ENCODE results near the gene GPR37L1. TPM values are rescaled to one million over a fixed set of nuclear protein-coding genes. Genes with fewer than 3 reads are reported as not detected.
A peak's percentile ranks its signal among the peaks of the same experiment; 100 is the strongest.

The GPR37L1 gene
- total and polyA plus RNA-seq, 2 of the 4 experiments (the other 2 are of a cell fraction), result 0.02 TPM; not detected in 1

- dilution Hi-C loops (cut with HindIII; ENCODE audit: low sequenced_read_pairs, unreplicated experiment), result no loop called here
- H4K5ac ChIP-seq (ENCODE audit: low read depth, low read length), result peak overlapping the region; percentile 10
- H3K9ac ChIP-seq (ENCODE audit: low read depth, low read length), result peak overlapping the region; percentile 71
- H4K8ac ChIP-seq (ENCODE audit: low read depth in 2 of 2, low read length in 2 of 2), result peak overlapping the region; percentile 84 to 87; a peak in 3 of 4 replicates
- intact Hi-C loops (cut with micrococcal nuclease), result no loop called here
- H3K4me2 ChIP-seq (ENCODE audit: low read depth, low read length), result peak overlapping the region; percentile 58
- H2BK20ac ChIP-seq (ENCODE audit: low read depth, low read length), result no peak overlapping the region
- peak overlapping the region; percentile 79 for H3K4ac ChIP-seq (ENCODE audit: low read depth, low read length)
- CTCF ChIA-PET, result interaction anchor here (0.9 kb wide), 1 partner anchor 10 kb away, joined by 3 read pairs; no protein-coding TSS in a partner anchor
- peaks cover 10% of the 10 kb centered on the region; the same call in 1 of the 2 replicates for H3K9me1 ChIP-seq (ENCODE audit: insufficient read depth, low read length)
- DNase-seq (no peak), ATAC-seq (ENCODE audit: low read depth) (peak; percentile 22)
- POLR2A ChIA-PET (ENCODE audit: unreplicated experiment), result no interaction called here
- H3K79me1 ChIP-seq (ENCODE audit: low read depth in 1 of 2, low read length in 2 of 2), result peaks cover 25 to 45% of the 10 kb centered on the region in 2 experiments
- H3K23ac ChIP-seq (ENCODE audit: low read depth, low read length), result peak overlapping the region; percentile 68
- peak overlapping the region; percentile 26; the same call in 1 of the 2 replicates for H4K91ac ChIP-seq (ENCODE audit: insufficient read depth, low read depth, low read length)
- H2AFZ ChIP-seq (replicated peaks; ENCODE audit: low read length, poor library complexity), result peak overlapping the region; percentile 98
- 0% methylated on average over 3 of the region's 13 CpGs; no CpG with 5 or more reads in 1 of the 2 experiments for WGBS, 2 experiments (ENCODE audit: extremely low coverage in 2 of 2, insufficient read length in 1 of 2)
- TF ChIP-seq CTCF (conservative IDR thresholded peaks at IDR 0.05; ENCODE audit: low read depth, low read length), result no peak
- TF ChIP-seq NFE2L2 (IDR thresholded peaks at IDR 0.05; ENCODE audit: low read depth, low read length), result no peak
- no peak for TF ChIP-seq CHD1 (IDR thresholded peaks at IDR 0.05; ENCODE audit: low read depth, low read length)
- TF ChIP-seq RAD21 (IDR thresholded peaks at IDR 0.05; ENCODE audit: low read length), result no peak
- TF ChIP-seq MXI1 (IDR thresholded peaks at IDR 0.05; ENCODE audit: borderline replicate concordance, low read depth, low read length), result no peak
- H3K27ac ChIP-seq (ENCODE audit: insufficient read depth, low read length), result peak overlapping the region; percentile 74
- H3K27me3 ChIP-seq (ENCODE audit: control insufficient read depth, insufficient read depth, low read length), result peaks cover 6% of the 10 kb centered on the region; the same call in 1 of the 2 replicates
- no TSS peak for BruUV-seq (replicated peaks)
- H2AK9ac ChIP-seq (replicated peaks; ENCODE audit: low read depth, low read length, poor library complexity), result peak overlapping the region; percentile 89
- in situ Hi-C loops (cut with MboI; ENCODE audit: low sequenced_read_pairs), result loop anchor here (25.0 kb wide), 1 partner anchor 608 kb away; the partner anchor contains the start of gene NAV1
- peaks cover 34% of the 10 kb centered on the region for H4K20me1 ChIP-seq (ENCODE audit: insufficient read depth, low read length)
- H3K36me3 ChIP-seq (ENCODE audit: control insufficient read depth, insufficient read depth, low read length), result peaks cover 2% of the 10 kb centered on the region; the same call in 1 of the 2 replicates
- H3K18ac ChIP-seq (ENCODE audit: low read depth, low read length), result no peak overlapping the region
- peaks cover 4% of the 10 kb centered on the region for H3K4me1 ChIP-seq (ENCODE audit: control insufficient read depth, insufficient read depth, low read length)
- H2BK15ac ChIP-seq (ENCODE audit: low read depth, low read length), result peak overlapping the region; percentile 8; the same call in 1 of the 3 replicates
- H2BK5ac ChIP-seq (ENCODE audit: low read depth, low read length, poor library complexity, severe bottlenecking), result no peak overlapping the region
- no peaks in the 10 kb centered on the region for H3K9me3 ChIP-seq (ENCODE audit: control insufficient read depth, insufficient read depth, low read length)
- peak overlapping the region; percentile 88 for H3K14ac ChIP-seq (replicated peaks; ENCODE audit: low read depth, low read length)
- H2AK5ac ChIP-seq (ENCODE audit: low read depth, low read length), result 0 out of 2 replicates have a peak overlapping the region, but pooled peaks have one; percentile 27
- peak overlapping the region; percentile 50 for H3K56ac ChIP-seq (ENCODE audit: extremely low read depth, insufficient read depth, low read length)
- H2BK120ac ChIP-seq (ENCODE audit: low read depth, low read length), result peak overlapping the region; percentile 20; the same call in 1 of the 2 replicates
- H3K4me3 ChIP-seq (ENCODE audit: insufficient read depth, low read depth, low read length), result peak overlapping the region; percentile 99
Observed at GRCh38 chr1:202145068-202145743, 22.5 kb downstream of the GPR37L1 start.

Data from IMR-90 (cell line).